ENCODE results near the gene RIPPLY3. TPM values are rescaled to one million over a fixed set of nuclear protein-coding genes. Genes with fewer than 3 reads are reported as not detected.
A peak's percentile ranks its signal among the peaks of the same experiment; 100 is the strongest.

The RIPPLY3 gene
- total and polyA plus RNA-seq, 7 donors = 0.12 TPM; not detected in 6

DNA sequence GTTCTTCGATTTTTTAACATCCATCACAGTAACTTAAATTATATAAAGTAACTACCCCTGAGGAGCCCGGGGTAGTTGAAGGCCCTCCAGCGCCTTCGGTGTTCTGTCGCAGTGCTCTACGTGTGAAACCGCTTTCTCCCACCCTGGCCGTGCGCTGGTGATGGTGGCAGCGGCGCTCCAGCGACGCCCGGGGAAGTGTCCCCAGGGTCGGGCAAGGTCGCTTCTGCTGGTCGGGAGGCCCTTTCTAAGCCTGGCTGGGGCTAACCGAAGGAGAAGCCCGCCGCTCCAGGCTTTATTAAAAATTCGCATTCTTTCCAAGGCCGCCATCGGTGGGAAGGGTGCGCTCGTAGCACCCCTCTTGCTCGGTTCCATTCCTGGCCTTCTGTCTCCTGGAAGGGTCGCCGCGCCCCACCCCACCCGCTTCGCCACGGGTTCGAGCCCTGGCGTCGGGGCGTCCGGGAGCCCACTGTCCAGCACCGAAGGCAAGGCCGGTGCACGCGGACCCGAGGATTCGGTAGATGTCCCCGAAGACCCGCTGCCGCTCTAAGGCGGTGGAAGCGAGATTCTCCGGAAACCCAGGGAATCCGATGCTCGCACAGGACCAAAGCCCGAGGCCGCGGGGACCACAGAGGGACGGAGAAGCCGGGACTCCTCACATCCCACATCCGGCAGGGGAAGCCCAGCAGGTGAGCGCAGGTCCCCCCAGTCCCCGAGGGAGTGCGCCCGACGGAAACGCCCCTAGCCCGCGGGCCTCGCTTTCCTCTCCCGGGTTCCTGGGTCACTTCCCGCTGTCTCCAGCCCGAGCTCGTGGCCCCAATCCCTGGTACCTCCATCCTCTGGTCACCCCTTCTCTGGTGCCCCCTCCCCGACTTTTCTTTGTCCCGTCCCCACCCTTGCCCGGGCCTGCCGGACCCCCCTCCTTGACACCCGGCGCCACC is 685 bp upstream of the RIPPLY3 start:
- intact Hi-C loops (cut with DNase I) = no loop called here
- H3K27me3 ChIP-seq = peaks cover 19 to 51% (median 36%) of the 10 kb centered on the region in 3 donors
- whole genome bisulfite sequencing, 2 donors = 25 to 35% methylated on average over 76 of the region's 76 CpGs
- peak overlapping the region; percentile 12 to 49 (median 41) for H3K4me3 ChIP-seq
- H3K27ac ChIP-seq = no peak overlapping the region
- TF ChIP-seq EP300 (IDR thresholded peaks at IDR 0.05) (no peak), POLR2A (IDR thresholded peaks at IDR 0.05) (no peak), POLR2AphosphoS5 (IDR thresholded peaks at IDR 0.05) (no peak), CTCF (IDR thresholded peaks at IDR 0.05) (no peak)
- no peaks in the 10 kb centered on the region for H3K9me3 ChIP-seq
- H3K4me1 ChIP-seq = peaks cover 0 to 23% (median 17%) of the 10 kb centered on the region in 4 donors
- H3K36me3 ChIP-seq = no peaks in the 10 kb centered on the region
- DNase-seq = no peak

- Histone ChIP-seq H3K4me1 (peaks cover 0 to 23% (median 17%) of the 10 kb centered on the region in 4 donors), H3K27ac (no peak overlapping the region), H3K9me3 (no peaks in the 10 kb centered on the region), H3K4me3 (no peak overlapping the region), H3K36me3 (no peaks in the 10 kb centered on the region), H3K27me3 (peaks cover 19 to 51% (median 36%) of the 10 kb centered on the region in 3 donors)
- TF ChIP-seq POLR2AphosphoS5 (IDR thresholded peaks at IDR 0.05) = no peak
- no peak for TF ChIP-seq CTCF (IDR thresholded peaks at IDR 0.05)
- no peak for TF ChIP-seq EP300 (IDR thresholded peaks at IDR 0.05)
- no peak for TF ChIP-seq POLR2A (IDR thresholded peaks at IDR 0.05)
- no peak for DNase-seq
- WGBS, 2 donors = 64 to 67% methylated on average over 12 of the region's 12 CpGs
- intact Hi-C loops (cut with DNase I) = no loop called here
Measured at GRCh38 chr21:37008724-37009123, 2.2 kb downstream of the RIPPLY3 start.

DNA sequence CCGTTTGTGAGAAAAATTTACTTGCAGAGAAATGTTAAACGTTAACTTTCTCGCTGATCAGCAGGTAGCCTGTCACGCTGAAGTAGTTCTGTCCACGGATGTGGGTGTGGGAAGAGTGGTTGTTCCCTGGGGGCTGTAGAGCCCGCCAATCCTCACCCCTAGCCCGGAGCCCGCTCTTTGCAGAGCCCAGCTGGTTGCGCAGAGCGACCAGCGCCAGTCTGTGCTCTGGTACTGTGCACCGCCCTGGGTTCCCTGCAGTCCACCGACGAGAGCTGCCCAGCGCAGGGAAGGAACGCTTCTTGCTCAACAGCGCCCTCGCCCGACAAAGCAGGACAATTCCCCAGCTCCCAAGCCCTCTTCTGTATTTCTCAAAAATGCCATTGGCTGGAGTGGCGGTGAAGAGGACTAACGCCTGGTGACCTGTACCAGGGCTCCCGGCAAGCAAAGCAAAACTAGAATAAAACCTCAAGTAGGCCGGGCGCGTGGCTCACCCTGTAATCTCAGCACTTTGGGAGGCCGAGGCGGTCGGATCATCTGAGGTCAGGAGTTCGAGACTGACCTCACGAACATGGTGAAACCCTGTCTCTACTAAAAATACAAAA is 3.3 kb downstream of the RIPPLY3 start:
- Histone ChIP-seq H3K4me1 (peaks cover 0 to 23% (median 17%) of the 10 kb centered on the region in 4 donors), H3K9me3 (no peaks in the 10 kb centered on the region), H3K27ac (no peak overlapping the region), H3K36me3 (no peaks in the 10 kb centered on the region), H3K4me3 (peak overlapping the region in 1 of 4 donors; percentile 14), H3K27me3 (peaks cover 19 to 58% (median 36%) of the 10 kb centered on the region in 3 donors)
- 9 to 14% methylated on average over 30 of the region's 30 CpGs for WGBS, 2 donors
- DNase-seq = peak; percentile 88
- TF ChIP-seq CTCF (IDR thresholded peaks at IDR 0.05) (peak; percentile 37 to 80 (median 74)), POLR2A (IDR thresholded peaks at IDR 0.05) (no peak)
- intact Hi-C loops (cut with DNase I) = no loop called here

- no peaks in the 10 kb centered on the region for H3K9me3 ChIP-seq
- H3K36me3 ChIP-seq = no peaks in the 10 kb centered on the region
- intact Hi-C loops (cut with DNase I) = no loop called here
- H3K27me3 ChIP-seq = peaks cover 0 to 11% (median 0%) of the 10 kb centered on the region in 3 donors
- H3K4me1 ChIP-seq = no peaks in the 10 kb centered on the region
- TF ChIP-seq EP300 (IDR thresholded peaks at IDR 0.05) (no peak), POLR2A (IDR thresholded peaks at IDR 0.05) (no peak), CTCF (IDR thresholded peaks at IDR 0.05) (no peak), POLR2AphosphoS5 (IDR thresholded peaks at IDR 0.05) (no peak)
- DNase-seq = no peak
- WGBS, 2 donors = 83 to 87% methylated on average over 13 of the region's 13 CpGs
- H3K27ac ChIP-seq = no peak overlapping the region
- H3K4me3 ChIP-seq = no peak overlapping the region
Measured at GRCh38 chr21:37017951-37018679, 11.6 kb downstream of the RIPPLY3 start.
